GM23338 (cell line): Measurements from ENCODE around the gene THADA. TPM values are rescaled to one million over a fixed set of nuclear protein-coding genes. Genes with fewer than 3 reads are reported as not detected.

Source experiments
- ATAC-seq: fragments of 200-7000 bp; cut with Tn5 transposase; 3 replicates; pipeline ENCODE4 v1.9.1; 2020
- DNase-seq: peaks from one replicate; pipeline ENCODE4 v3.0.0-alpha.2; 2015; ENCODE audit warnings: low spot score
- H2AFZ ChIP-seq: fragments of 200-600 bp; sonication (generic); 2 replicates; pipeline ENCODE4 v1.8.0; 2016; ENCODE audit warnings: antibody characterized with exemption, mild to moderate bottlenecking, moderate library complexity
- H3F3A ChIP-seq: fragments of 200-600 bp; sonication (generic); replicated peaks from 2 replicates; pipeline ENCODE4 v1.8.0; 2017; ENCODE audit warnings: antibody characterized with exemption, mixed run types, low read depth
- H3K27ac ChIP-seq: fragments of 200-600 bp; sonication (generic); 2 replicates; pipeline ENCODE4 v1.6.1; 2016; ENCODE audit warnings: low read depth
- H3K27me3 ChIP-seq: fragments of 200-600 bp; sonication (generic); 2 replicates; pipeline ENCODE4 v1.8.0; 2016; ENCODE audit warnings: mild to moderate bottlenecking, mixed run types, moderate library complexity; ENCODE audit not compliant: insufficient read depth
- H3K36me3 ChIP-seq: fragments of 200-600 bp; sonication (generic); 2 replicates; pipeline ENCODE4 v1.8.0; 2016; ENCODE audit warnings: mild to moderate bottlenecking; ENCODE audit not compliant: insufficient read depth
- H3K4me1 ChIP-seq: fragments of 200-600 bp; sonication (generic); 2 replicates; pipeline ENCODE4 v1.8.0; 2016; ENCODE audit warnings: mild to moderate bottlenecking, moderate library complexity; ENCODE audit not compliant: insufficient read depth
- H3K4me2 ChIP-seq: fragments of 200-600 bp; sonication (generic); 2 replicates; pipeline ENCODE4 v1.7.1; 2017; ENCODE audit warnings: mixed run types
- H3K4me3 ChIP-seq: fragments of 200-600 bp; sonication (generic); 2 replicates; pipeline ENCODE4 v1.6.1; 2016; ENCODE audit warnings: mixed run types
- H3K79me2 ChIP-seq: fragments of 200-600 bp; sonication (generic); replicated peaks from 2 replicates; pipeline ENCODE4 v1.8.0; 2017; ENCODE audit warnings: mild to moderate bottlenecking; ENCODE audit not compliant: insufficient read depth
- H3K9me2 ChIP-seq: fragments of 200-600 bp; sonication (generic); 2 replicates; pipeline ENCODE4 v1.8.0; 2017; ENCODE audit not compliant: insufficient read depth
- H4K20me1 ChIP-seq: fragments of 200-600 bp; sonication (generic); replicated peaks from 2 replicates; pipeline ENCODE4 v1.8.0; 2017; ENCODE audit warnings: mild to moderate bottlenecking; ENCODE audit not compliant: insufficient read depth
- H3K27ac Mint-ChIP-seq: 2 replicates; pipeline ENCODE4 v1.8.0; 2020; ENCODE audit warnings: inconsistent platforms, mild to moderate bottlenecking, moderate library complexity, mixed read lengths
- H3K27me3 Mint-ChIP-seq: 3 replicates; pipeline ENCODE4 v1.8.0; 2022; ENCODE audit warnings: low read depth, mild to moderate bottlenecking, moderate library complexity, mixed read lengths, inconsistent platforms; ENCODE audit not compliant: insufficient read depth, poor library complexity
- H3K36me3 Mint-ChIP-seq: 3 replicates; pipeline ENCODE4 v1.8.0; 2021; ENCODE audit warnings: low read depth, mild to moderate bottlenecking, inconsistent platforms, moderate library complexity, mixed read lengths
- H3K4me1 Mint-ChIP-seq: 3 replicates; pipeline ENCODE4 v1.8.0; 2020; ENCODE audit warnings: mild to moderate bottlenecking, inconsistent platforms, mixed read lengths
- H3K4me3 Mint-ChIP-seq: 3 replicates; pipeline ENCODE4 v1.8.0; 2021; ENCODE audit warnings: moderate library complexity, mild to moderate bottlenecking, inconsistent platforms, mixed read lengths
- H3K9me3 Mint-ChIP-seq: 3 replicates; pipeline ENCODE4 v1.8.0; 2020; ENCODE audit warnings: moderate library complexity, mild to moderate bottlenecking, inconsistent platforms, mixed read lengths
- CREB1 ChIP-seq: fragments of 250-450 bp; sonication (Bioruptor Pico); IDR thresholded peaks from 2 replicates; pipeline ENCODE4 v1.5.0; 2020; ENCODE audit warnings: low read depth, mild to moderate bottlenecking, moderate library complexity
- CTCF ChIP-seq, 2 experiments: fragments of 200-600 bp in 1 of 2; sonication (generic) in 1 of 2; conservative IDR thresholded peaks; 2 replicates each; pipeline versions ENCODE4 v1.5.1 to v1.6.1; 2016 to 2017; ENCODE audit warnings: antibody characterized with exemption in 2 of 2, low read depth in 2 of 2, mild to moderate bottlenecking in 2 of 2, moderate library complexity in 1 of 2
- ETS1 ChIP-seq: IDR thresholded peaks from 2 replicates; pipeline ENCODE4 v1.6.1; 2016; ENCODE audit warnings: antibody characterized with exemption
- EZH2 ChIP-seq: fragments of 200-600 bp; sonication (generic); IDR thresholded peaks from one replicate; pipeline ENCODE4 v1.8.0; 2017; ENCODE audit warnings: antibody characterized with exemption, mild to moderate bottlenecking, low read depth; ENCODE audit not compliant: unreplicated experiment
- EZH2phosphoT487 ChIP-seq: fragments of 200-600 bp; sonication (generic); IDR thresholded peaks from one replicate; pipeline ENCODE4 v1.8.1; 2018; ENCODE audit warnings: antibody characterized with exemption; ENCODE audit not compliant: unreplicated experiment
- NANOG ChIP-seq: IDR thresholded peaks from 2 replicates; pipeline ENCODE4 v1.6.1; 2016; ENCODE audit warnings: antibody characterized with exemption, borderline replicate concordance
- POLR2AphosphoS5 ChIP-seq: IDR thresholded peaks from 2 replicates; pipeline ENCODE4 v1.6.1; 2016; ENCODE audit warnings: antibody characterized with exemption, low read depth
- REST ChIP-seq: IDR thresholded peaks from one replicate; pipeline ENCODE4 v1.6.1; 2018; ENCODE audit warnings: antibody characterized with exemption; ENCODE audit not compliant: unreplicated experiment
- STAT1 ChIP-seq: IDR thresholded peaks from one replicate; pipeline ENCODE4 v1.6.1; 2016; ENCODE audit warnings: antibody characterized with exemption; ENCODE audit not compliant: unreplicated experiment
- ZNF114 ChIP-seq: fragments of 250-450 bp; sonication (Bioruptor Pico); IDR thresholded peaks from 2 replicates; pipeline ENCODE4 v1.5.0; 2020; ENCODE audit warnings: mild to moderate bottlenecking, moderate library complexity
- ZNF331 ChIP-seq: fragments of 250-450 bp; sonication (Bioruptor Pico); IDR thresholded peaks from 2 replicates; pipeline ENCODE4 v1.5.0; 2020; ENCODE audit warnings: low read depth, mild to moderate bottlenecking, moderate library complexity
- polyA plus RNA-seq: library from polyadenylated mRNA; unstranded; fragments of >200 nt; fragmentation: Nextera tagmentation; extraction: Ambion mirVana; gene quantifications from 2 replicates; pipeline ENCODE4 v1.2.1, GENCODE V29; 2016
- total RNA-seq: library from RNA; depleted of rRNA; stranded (reverse); fragments of >200 nt; shearing (Covaris generic); gene quantifications from 2 replicates; pipeline ENCODE4 v1.2.3, GENCODE V29; 2014

THADA gene
- total and polyA plus RNA-seq, 2 experiments from 2014 or later, result 17.0 to 30.7 TPM

GRCh38 chr2:43464590-43464989 is 131.2 kb downstream of the THADA start (continued):
- TF ChIP-seq CTCF (conservative IDR thresholded peaks at IDR 0.05; ENCODE audit: low read depth in 2 of 2), result no peak
- TF ChIP-seq ZNF114 (CRISPR knock-in tag), result no peak
- TF ChIP-seq EZH2phosphoT487, result no peak
- TF ChIP-seq REST, result no peak
- no peak for TF ChIP-seq EZH2
- TF ChIP-seq STAT1, result no peak
- no peak for TF ChIP-seq CREB1
- no peak for TF ChIP-seq ETS1
- no peak for TF ChIP-seq POLR2AphosphoS5
- no peak for TF ChIP-seq ZNF331 (CRISPR knock-in tag)

GRCh38 chr2:43462866-43463641 is 132.8 kb downstream of the THADA start:
- no peaks in the 10 kb centered on the region for H3K36me3 ChIP-seq
- no peak overlapping the region for H3K4me3 Mint-ChIP-seq
- H3K27ac ChIP-seq, result no peak overlapping the region
- H3K4me1 ChIP-seq, result no peaks in the 10 kb centered on the region
- H3K27me3 Mint-ChIP-seq, result no peaks in the 10 kb centered on the region
- H3F3A ChIP-seq, result no peaks in the 10 kb centered on the region
- peaks cover 14% of the 10 kb centered on the region for H3K4me1 Mint-ChIP-seq
- H4K20me1 ChIP-seq, result no peaks in the 10 kb centered on the region
- no peaks in the 10 kb centered on the region for H3K36me3 Mint-ChIP-seq
- no peak for ATAC-seq
- no peak for TF ChIP-seq CTCF (conservative IDR thresholded peaks at IDR 0.05; ENCODE audit: low read depth in 2 of 2)
- no peak for TF ChIP-seq POLR2AphosphoS5
- no peak for TF ChIP-seq ZNF114 (CRISPR knock-in tag)
- no peak for TF ChIP-seq EZH2phosphoT487
- no peak for TF ChIP-seq CREB1
- TF ChIP-seq NANOG, result no peak
- TF ChIP-seq STAT1, result no peak
- H3K9me3 Mint-ChIP-seq, result no peaks in the 10 kb centered on the region
- no peaks in the 10 kb centered on the region for H3K27me3 ChIP-seq
- peaks cover 5% of the 10 kb centered on the region; the same call in 1 of the 2 replicates for H3K9me2 ChIP-seq
- no peaks in the 10 kb centered on the region for H3K79me2 ChIP-seq
- H2AFZ ChIP-seq, result no peak overlapping the region
- DNase-seq, result no peak
- no peak overlapping the region for H3K4me3 ChIP-seq
- H3K27ac Mint-ChIP-seq, result no peak overlapping the region
- H3K4me2 ChIP-seq, result no peak overlapping the region
